ENCODE data around the gene CCDC169. TPM values are rescaled to one million over a fixed set of nuclear protein-coding genes. Genes with fewer than 3 reads are reported as not detected.
"Not testable (repeated sequence)": the region's sequence is repeated elsewhere in the genome, so short reads cannot be mapped to it uniquely, and the experiment has no call there.

CCDC169 gene
- 7.0 and 9.2 TPM in 2 replicates for total RNA-seq (2014; rRNA removed; shearing (Covaris generic))

GRCh38 chr13:36297366-36298338, at the start of gene CCDC169:
Gene CCDC169, minus strand, starts transcription at chr13:36297814. Its CDS starts 95 bp downstream, at chr13:36297719.
- peak; percentile 49 for DNase-seq (ENCODE audit: low spot score)

GRCh38 chr13:36346222-36347083, 48.8 kb upstream of the CCDC169 start, which contains the start of gene SPART:
Gene SPART, minus strand, starts transcription at chr13:36346394. Its CDS starts 10,564 bp downstream, at chr13:36335830.
- peak; percentile 82 for DNase-seq (ENCODE audit: low spot score)

- peak; percentile 63 for DNase-seq (ENCODE audit: low spot score)
Measured at GRCh38 chr13:36345438-36346221, 48.0 kb upstream of the CCDC169 start.

- peak; percentile 25 for DNase-seq (ENCODE audit: low spot score)
Measured at GRCh38 chr13:36344886-36345437, 47.3 kb upstream of the CCDC169 start.

GRCh38 chr13:36344173-36344572, 46.6 kb upstream of the CCDC169 start:
- DNase-seq (ENCODE audit: low spot score): no peak

- no peak for DNase-seq (ENCODE audit: low spot score)
Measured at GRCh38 chr13:36343766-36344165, 46.2 kb upstream of the CCDC169 start.

- no peak for DNase-seq (ENCODE audit: low spot score)
Measured at GRCh38 chr13:36342715-36343114, 45.1 kb upstream of the CCDC169 start.

GRCh38 chr13:36341718-36342117, 44.1 kb upstream of the CCDC169 start:
- DNase-seq (ENCODE audit: low spot score): no peak

- no peak for DNase-seq (ENCODE audit: low spot score)
Measured at GRCh38 chr13:36339600-36340155, 42.1 kb upstream of the CCDC169 start.

GRCh38 chr13:36337938-36338641, 40.5 kb upstream of the CCDC169 start:
- DNase-seq (ENCODE audit: low spot score): no peak

GRCh38 chr13:36332986-36333385, 35.4 kb upstream of the CCDC169 start:
- DNase-seq (ENCODE audit: low spot score): peak; percentile 33

- not testable (repeated sequence) for DNase-seq (ENCODE audit: low spot score)
Measured at GRCh38 chr13:36332255-36332654, 34.6 kb upstream of the CCDC169 start.

GRCh38 chr13:36331280-36331679, 33.7 kb upstream of the CCDC169 start:
- no peak for DNase-seq (ENCODE audit: low spot score)

GRCh38 chr13:36329361-36329760, 31.7 kb upstream of the CCDC169 start:
- DNase-seq (ENCODE audit: low spot score): no peak

GRCh38 chr13:36328821-36329220, 31.2 kb upstream of the CCDC169 start:
- no peak for DNase-seq (ENCODE audit: low spot score)

- DNase-seq (ENCODE audit: low spot score): no peak
Measured at GRCh38 chr13:36325912-36326311, 28.3 kb upstream of the CCDC169 start.

GRCh38 chr13:36324881-36325280, 27.3 kb upstream of the CCDC169 start:
- DNase-seq (ENCODE audit: low spot score): not testable (repeated sequence)

- DNase-seq (ENCODE audit: low spot score): peak; percentile 7
Measured at GRCh38 chr13:36323951-36324566, 26.4 kb upstream of the CCDC169 start.

GRCh38 chr13:36323408-36323807, 25.8 kb upstream of the CCDC169 start:
- no peak for DNase-seq (ENCODE audit: low spot score)

GRCh38 chr13:36319793-36320192, 22.2 kb upstream of the CCDC169 start:
- DNase-seq (ENCODE audit: low spot score): not testable (repeated sequence)
